HG02973 (cell line): Measurements from ENCODE around the gene TSPAN2.
A peak's percentile ranks its signal among the peaks of the same experiment; 100 is the strongest.

Experiments used
- ATAC-seq: cut with Tn5 transposase; IDR thresholded peaks from one replicate; pipeline ENCODE4 v1.9.1; 2021; ENCODE audit warnings: moderate library complexity; ENCODE audit not compliant: unreplicated experiment

Gene TSPAN2

DNA sequence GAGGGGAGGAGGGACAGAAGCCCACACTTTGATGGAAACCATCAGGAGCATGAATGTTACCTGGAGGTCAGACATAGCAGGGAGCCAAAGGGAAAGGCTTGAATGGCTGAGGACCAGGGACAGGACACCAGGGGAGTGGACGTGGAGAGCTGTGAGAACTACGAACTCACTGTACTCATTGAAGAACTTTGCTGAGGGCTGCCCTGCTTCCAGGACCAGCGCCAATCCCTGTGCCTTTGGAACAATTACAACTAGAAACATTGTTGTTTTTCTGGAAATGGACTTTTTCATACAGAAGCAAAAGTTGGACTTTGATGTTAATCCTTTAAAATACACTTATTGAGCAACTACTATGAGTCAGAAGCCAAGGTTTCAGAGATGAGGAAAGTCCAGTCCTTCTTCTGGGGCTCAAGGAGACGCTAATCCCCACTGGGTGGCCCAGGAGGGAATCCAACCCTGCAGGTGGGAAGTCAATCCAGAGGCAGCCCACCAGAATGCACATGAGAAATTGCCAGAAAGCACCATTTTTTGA lies 12.9 kb downstream of the TSPAN2 start:
- no peak for ATAC-seq

DNA sequence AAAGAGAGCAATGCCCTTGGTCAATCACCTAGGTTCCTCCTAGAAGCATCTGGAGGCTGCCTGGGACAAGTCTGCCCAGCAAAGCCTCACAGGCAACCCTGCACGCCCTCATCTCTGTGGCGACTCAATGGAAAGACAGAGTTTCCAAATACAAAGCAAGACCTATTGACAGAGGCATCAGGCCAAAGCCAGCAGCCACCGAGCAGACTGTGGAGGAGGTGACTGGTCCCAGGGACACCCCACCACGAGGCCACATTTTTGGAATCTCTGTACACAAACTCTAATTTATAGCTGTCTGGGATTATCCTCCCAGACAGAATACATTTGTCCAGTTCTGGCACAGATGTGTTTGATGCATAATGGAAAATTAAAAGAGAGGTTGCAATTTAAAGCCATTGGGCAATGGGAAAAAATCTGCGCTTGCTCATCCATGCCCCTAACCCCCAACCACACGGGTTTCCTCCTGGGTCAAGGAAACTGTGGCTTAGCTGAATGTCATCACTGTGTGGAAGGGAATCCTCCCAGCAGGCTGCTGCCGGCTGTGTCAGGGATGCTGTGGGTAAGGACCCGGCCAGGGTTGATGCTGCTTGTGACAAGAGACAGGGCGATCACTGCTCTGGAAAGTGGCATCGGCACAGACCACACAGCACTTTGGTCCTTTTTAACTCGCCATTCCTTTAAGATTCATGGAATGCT lies 14.3 kb downstream of the TSPAN2 start:
- no peak for ATAC-seq

DNA sequence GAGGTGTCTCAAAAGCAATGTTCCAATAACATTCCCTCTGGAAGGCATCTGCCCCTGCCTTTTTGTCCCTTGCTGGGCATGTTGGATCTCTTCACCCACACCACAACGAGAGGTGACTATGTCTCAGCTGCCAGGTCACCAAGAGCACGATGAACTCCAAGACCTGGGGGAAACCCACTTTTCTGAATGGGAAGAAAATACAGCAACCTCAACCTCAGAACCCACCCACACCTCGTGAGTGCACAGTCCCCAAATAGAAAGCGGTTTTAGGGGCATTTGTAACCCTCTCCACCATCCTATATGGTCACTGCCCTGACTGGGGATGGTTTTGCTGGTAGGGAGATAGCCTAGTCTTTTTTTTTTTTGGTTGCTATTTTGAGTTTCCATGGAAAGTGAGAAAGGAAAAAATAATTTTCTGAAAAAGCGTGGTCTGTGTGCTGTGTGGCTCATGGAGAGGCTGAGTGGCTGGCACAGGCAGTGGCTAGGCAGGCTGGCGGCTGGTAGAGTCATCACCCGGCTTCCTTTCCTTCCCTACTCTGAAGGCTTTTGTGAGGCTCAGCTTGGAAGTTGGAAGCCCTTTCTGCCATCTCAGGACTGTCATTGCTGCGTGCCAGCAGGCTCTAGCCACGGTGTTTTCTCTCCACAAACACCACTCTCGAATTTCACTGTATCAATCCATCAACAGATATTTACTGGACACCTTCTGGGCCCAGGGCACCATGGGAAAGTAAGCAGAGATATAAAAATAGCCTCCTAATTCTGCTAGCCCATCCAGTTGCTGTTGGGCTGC lies 15.8 kb downstream of the TSPAN2 start:
- ATAC-seq, result no peak

DNA sequence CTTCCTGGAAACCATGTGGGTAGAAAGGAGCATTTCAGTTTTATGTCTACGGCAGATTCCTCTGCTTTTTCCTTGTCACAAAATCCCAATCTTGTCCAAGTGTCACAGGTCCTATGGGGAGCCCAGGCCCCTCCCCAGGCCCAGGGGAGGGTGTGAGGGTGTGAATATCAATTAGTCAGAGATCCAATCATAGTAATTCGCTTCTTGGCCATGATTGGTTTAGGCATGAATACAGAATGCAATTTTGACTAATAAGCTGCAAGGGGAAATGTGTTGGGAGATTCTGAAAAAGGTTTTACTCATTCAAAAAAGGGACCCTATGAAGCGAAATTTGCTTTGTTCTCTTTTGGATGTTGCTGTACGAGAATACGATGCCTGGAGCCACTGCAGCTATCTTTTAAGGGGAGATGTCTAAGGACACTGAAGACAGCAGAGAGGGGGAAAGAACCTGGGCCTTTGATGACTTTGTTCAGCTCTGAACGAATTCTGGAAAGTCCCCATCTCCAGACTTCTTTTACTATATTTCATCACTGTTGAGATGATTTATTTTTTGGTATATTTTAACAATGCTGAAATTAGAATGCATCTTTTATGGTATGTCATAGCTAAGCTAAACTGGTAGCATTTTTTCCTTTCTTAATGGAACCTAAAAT lies 18.2 kb downstream of the TSPAN2 start:
- no peak for ATAC-seq

DNA sequence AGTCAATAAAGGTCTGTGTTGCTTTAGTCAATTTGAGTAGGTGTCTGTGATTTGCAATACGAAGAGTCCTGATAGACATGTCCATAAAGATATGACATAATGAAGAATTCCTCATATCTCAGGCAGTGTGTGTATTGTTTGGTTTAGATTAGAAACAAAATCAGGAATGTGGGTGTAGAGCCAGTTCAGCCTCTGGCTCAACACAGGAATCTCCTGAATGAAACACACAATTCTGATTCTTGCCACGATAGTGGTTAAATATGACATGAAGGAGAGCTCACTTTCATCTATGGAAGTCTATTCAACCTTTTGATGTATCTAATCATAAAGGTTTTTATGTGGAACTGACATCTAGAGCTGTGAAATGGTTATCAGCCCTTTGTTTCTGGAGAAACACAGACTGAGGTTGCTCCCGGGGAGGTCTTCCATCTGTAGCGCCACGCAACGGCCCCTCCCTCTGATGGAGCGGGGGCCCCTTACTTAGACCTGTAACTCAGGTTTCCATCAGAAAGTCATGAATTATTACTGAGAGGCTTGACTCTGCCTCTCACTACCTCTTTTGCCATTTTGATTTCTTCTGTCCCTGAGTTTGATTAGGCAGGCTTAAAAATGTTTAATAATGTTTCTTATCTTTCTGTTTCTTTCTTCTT lies 19.5 kb downstream of the TSPAN2 start:
- ATAC-seq, result no peak

DNA sequence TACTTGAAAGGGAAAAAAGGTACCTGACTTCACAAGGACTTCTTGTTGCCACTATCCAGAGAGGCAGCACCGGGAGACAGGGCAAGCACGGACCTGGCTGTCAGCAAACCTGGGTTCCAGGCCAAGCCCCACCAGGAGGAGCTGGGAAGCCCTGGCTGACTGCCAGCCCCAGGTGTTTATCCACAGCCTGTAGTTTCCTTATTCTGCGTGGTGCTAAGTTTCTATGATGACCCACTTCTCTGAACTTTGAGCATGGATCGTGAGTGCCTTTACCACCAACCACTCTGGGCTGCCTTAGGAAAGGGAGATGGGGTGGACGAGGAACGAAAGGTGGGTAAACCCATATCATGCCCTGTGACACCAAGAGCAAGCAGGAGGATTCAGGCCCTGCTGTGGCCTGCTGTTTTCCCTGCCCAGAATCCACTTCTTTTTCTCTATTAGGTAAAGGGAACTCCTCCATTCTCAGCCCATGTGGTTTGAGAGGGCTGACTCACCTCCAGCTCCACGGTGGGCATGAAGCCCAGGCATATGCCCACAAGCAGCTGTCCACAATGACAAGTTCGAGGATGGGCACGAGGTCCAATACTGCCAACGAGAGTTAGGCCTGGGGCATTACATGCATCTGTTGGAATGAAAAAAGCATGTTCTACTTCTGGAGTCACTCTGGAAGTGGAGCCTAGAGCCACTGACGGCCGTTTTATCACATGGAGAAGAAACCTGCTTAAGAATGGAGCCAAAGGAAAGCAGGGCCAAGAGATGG lies 20.3 kb downstream of the TSPAN2 start:
- ATAC-seq, result no peak

DNA sequence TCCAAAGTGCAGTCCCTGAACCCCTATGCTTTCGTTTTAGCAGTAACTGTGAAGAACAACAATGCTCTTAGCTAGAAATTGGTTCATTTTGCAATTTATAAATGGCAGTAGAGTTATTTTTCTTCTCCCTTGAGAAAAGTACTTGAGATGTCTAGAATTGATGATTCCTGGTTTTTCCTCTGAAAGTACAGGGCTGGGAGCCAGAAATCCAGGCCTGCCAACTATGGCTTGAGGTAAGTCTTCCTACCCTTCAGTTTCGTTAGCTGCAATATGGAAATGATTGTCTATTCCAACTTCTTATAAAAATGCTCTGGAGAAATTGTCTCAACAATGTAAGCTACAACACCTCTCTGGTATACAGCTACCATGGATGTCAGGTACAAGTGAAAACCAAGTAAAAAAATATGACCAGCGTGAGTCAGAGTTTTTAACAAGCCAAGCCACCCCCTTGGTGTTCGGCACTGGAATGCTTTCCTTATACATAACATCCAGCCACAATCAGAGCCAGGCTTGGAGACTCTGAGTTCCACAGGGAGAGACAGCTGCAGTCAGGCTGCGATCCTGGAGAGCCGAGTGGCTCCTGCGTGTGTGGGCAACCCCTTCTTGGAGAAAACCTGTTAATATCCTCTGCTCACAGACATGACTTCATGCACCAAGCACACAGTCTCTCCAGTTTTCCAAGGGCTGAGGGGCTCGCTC lies 22.0 kb downstream of the TSPAN2 start:
- ATAC-seq, result no peak

DNA sequence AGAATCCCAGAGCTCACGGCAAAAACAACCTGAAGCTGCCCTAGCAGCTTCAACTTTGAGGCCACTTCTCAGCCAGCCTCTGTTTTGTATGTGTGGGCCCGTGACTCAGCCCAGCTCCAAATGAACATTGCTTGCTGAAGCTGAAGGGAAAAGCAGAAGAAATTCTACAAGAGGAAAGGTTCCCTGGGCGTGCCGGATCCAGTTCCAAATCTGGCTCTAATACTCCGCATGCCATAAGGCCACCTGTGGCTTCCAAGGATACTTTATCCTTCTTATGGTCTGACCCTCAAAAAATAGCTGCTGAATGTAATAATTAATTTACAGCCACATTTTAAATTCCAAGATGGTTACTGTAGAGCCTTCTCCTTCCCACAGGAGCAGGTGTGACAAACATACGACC lies 24.3 kb downstream of the TSPAN2 start:
- ATAC-seq, result no peak

DNA sequence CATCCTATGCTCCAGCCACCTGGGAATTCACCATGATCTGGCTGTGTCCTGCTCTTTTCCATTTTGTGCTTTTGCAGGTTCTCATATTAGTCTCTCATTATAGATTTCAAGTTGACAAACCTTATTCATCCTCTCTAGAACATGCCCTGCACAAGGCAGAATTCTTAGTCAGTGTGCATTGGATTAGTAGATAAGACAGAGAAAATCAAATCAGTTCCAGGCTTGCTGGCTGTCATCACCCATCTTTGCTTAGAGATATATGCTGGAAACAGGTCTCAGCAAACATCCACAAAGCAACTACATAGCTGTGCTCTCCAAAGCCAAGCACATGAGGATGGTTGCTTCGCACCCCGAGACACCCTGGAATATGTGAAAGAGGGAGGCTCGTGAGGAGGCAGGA lies 24.8 kb downstream of the TSPAN2 start:
- ATAC-seq, result no peak

DNA sequence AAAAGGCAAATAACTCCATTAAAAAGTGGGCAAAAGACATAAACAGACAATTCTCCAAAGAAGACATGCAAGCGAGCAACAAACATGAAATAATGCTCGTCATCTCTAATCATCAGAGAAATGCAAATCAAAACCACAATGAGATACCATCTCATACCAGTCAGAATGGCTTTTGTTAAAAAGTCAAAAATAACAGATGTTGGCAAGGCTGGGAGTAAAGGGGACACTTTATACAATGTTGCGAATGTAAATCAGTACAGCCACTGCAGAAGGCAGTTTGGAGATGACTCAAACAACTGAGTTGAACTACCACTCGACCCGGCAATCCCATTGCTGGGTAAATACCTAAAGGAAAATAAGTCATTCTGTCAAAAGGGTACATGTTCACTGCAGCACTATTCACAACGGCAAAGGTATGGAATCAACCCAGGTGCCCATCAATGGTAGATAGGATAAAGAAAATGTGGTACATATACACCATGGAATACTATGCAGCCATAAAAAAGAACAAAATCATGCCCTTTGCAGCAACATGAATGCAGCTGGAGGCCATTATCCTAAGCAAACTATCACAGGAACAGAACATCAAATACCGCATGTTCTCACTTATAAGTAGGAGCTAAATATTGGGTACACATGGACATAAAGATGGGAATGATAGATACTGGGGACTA lies 25.9 kb downstream of the TSPAN2 start:
- ATAC-seq, result no peak

DNA sequence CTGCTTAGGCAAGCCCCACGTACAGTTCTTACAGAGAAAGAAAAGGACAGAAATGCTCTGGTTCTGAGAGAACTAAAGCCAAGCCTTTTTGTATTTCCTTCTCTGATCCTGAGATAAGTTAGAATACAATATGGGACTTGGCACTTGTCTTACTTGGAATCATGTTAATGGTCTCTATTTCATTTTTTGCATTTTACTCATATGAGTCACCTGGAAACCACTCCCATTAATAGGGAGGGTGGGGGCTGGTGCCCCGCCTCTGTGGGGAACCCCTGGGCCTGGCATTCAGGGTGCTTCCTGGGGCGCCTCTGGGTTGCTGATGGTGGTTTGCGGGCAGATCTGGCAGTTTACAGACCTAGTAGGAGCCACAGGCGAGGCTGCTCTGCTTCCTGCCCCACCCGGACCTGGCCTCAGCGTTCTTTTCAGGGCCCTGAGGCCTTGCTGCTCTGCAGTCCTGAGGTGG lies 26.7 kb downstream of the TSPAN2 start:
- peak; percentile 70 for ATAC-seq

DNA sequence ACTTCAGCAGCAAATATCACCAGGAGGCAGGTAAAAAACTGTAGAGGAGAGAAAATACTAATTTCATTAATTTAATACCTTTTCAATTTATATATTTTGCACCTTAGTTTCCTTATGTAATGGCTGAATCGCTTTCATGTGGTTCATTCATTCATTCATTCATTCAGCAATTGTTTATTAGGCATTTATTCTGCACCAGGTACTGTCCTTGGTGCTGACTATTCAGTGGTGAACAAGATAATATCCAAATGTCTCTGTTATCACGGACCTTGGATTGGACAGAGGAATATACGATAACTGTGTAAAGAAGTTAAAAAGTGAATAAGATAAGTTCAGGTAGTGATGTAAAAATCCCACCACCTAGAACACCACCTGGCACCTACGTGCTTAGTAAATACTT lies 28.8 kb downstream of the TSPAN2 start:
- no peak for ATAC-seq

DNA sequence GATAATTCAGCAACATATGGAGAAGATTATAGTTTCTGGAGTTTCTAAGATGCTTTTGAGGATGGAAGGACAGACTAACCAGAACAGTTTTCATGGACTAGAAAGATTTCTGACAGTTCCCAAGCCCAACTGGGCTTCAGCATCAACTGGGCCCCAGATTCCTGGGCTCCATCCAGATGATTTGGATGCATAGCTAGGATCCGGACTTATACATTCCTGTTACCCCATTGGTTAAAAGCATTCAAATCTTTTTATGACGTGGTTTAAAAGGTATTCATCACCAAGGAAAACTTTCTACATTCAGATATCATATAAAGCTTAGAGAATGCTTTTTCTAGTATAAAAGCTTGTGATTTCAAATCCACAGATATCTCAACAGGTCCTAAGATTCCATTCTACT lies 30.0 kb downstream of the TSPAN2 start:
- ATAC-seq, result no peak

DNA sequence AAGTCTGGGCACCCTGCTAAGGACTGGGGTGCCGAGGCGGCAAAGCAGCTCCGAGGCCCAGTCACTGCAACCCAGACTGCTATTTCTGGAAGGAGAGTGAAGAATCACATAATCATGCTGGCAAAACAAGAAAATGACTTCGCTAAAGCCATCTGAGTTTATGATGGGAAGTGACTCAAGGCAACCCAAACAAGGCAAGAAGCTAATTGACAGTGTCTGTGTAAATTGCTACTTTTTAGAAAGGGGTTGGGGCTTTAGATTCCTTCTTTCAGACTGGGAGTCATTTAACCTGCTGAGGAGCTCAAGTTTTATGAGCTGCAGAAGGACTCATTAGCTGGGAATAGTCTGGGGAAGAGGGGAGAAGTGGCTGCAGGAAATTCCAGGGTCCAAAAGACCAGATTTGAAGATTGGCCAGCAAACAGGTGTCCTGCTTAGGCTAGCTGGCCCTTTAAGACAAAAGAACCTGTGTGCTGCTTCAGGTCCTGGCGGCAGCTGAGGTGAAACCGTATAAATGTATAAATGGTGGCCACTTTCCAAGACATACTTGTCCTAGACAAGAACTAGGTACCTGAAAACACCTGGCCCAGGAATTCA lies 31.5 kb downstream of the TSPAN2 start:
- no peak for ATAC-seq

DNA sequence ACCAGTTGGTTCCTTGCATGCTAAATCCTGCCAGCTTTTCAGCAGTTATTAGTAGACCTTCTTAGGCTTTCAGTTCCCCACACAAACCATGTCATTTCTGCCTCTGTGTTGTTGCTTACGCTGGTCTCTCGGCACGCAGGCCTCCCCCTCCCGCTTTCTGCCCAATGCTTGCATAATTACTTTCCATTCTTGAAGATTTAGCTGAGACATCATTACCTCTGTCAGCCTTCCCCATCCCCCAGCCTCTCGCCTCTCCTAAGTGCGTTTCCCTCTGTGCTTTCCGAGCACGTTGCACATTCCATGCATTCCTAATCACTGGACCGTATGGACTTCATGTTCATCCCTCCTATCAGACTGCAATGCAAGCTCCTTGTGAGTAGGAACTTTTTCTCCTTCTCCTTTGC lies 32.9 kb downstream of the TSPAN2 start:
- ATAC-seq, result no peak

DNA sequence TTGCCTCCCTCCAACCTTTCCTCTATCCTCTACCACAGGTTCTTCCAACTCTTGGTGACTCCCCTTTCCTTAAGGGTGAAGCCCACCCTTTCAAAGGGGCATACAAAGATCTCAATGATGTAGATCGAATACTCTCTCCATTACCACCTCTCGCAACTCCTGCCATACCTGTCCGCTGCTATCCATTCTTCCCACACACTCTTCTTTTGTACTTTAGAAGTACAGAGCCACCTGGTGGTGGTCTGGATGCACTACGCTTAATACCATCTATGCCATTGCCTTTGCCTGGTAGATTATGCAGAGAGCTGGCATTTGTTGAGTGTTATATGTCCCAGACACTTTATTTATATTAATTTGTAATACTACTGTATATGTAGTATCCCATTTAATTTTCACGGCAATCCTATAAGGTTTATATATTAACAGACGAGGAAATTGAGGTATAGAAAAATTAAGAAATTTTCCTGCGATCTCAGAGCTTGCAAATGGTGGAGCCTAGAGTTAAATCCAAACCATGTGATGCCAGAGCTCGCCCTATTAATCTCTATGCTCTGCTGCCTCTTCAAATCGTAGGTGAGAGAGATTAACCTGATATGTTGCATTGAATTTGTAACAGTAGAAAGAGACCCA lies 36.7 kb downstream of the TSPAN2 start:
- ATAC-seq, result peak; percentile 86

DNA sequence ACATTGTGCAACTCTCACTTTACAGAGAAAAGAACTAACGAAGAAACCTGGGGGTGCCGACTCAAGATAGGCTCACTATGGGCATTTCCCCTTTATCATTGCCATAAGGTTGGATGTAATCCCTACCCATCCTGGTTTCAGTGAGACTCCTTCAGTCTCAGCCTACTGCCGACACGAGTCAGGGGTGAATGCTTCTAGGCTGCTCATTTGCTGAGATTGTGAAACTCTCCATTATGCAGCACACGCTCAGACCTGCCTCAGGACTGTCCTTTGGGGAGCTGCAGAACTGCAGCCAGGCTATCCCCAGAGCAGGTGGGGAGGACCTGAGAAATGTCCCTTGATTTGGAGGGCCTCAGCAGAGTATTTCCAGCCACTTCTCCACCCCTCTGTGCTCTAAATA lies 37.5 kb downstream of the TSPAN2 start:
- ATAC-seq, result no peak

DNA sequence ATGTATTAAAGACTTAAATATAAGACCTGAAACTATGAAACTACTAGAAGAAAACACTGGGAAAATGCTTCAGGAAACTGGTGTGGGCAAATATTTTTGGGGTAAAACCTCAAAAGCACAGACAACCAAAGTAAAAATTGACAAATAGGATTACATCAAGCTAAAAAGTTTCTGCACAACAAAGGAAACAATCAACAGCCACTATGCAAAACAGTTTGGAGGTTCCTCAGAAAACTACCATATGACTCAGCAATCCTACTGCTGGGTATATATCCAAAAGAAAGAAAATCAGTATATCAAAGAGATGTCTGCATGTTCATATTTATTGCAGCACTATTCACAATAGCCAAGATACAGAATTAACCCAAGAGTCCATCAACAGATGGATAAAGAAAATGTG lies 42.6 kb downstream of the TSPAN2 start:
- no peak for ATAC-seq
